Spinal cord (tissue), 10 donors: Measurements from ENCODE around the gene DNAJC15. TPM values are rescaled to one million over a fixed set of nuclear protein-coding genes. Genes with fewer than 3 reads are reported as not detected.

ENCODE experiments used
- DNase-seq, 6 donors: peaks; one replicate each; pipeline versions ENCODE4 v3.0.0 to v3.0.0-alpha.2; 2013 to 2015; ENCODE audit warnings: low spot score in 6 of 6, low read depth in 4 of 6
- H3K27ac ChIP-seq: one replicate; pipeline ENCODE4 v1.5.1; 2013; ENCODE audit warnings: low read depth, low read length, control low read depth
- H3K27me3 ChIP-seq: one replicate; pipeline ENCODE4 v1.6.1; 2013; ENCODE audit warnings: low read length; ENCODE audit not compliant: control insufficient read depth, insufficient read depth
- H3K36me3 ChIP-seq: one replicate; pipeline ENCODE4 v1.6.1; 2013; ENCODE audit warnings: low read length; ENCODE audit not compliant: control insufficient read depth, insufficient read depth
- H3K4me1 ChIP-seq: one replicate; pipeline ENCODE4 v1.6.1; 2013; ENCODE audit warnings: low read length; ENCODE audit not compliant: control insufficient read depth, insufficient read depth
- H3K4me3 ChIP-seq: one replicate; pipeline ENCODE4 v1.5.1; 2013; ENCODE audit warnings: low read depth, low read length, control low read depth
- H3K9me3 ChIP-seq: one replicate; pipeline ENCODE4 v1.6.1; 2013; ENCODE audit warnings: low read length; ENCODE audit not compliant: control insufficient read depth, insufficient read depth
- WGBS: methylation state at CpG from one replicate; pipeline ENCODE4 v1.1.5; 2013; ENCODE audit warnings: missing lambda C conversion rate; ENCODE audit not compliant: insufficient coverage; 5-methylcytosine and 5-hydroxymethylcytosine counted together
- polyA plus RNA-seq, 2 donors: library from polyadenylated mRNA; unstranded; fragments of 120-200 nt; gene quantifications; one replicate each; pipeline ENCODE4 v1.2.1, GENCODE V29; 2013; ENCODE audit not compliant: insufficient read length in 2 of 2
- total RNA-seq, 2 donors: library from RNA; depleted of rRNA in 1 of 2; stranded (reverse); fragments of 120-200 nt in 1 of 2; fragments of >200 nt in 1 of 2; gene quantifications; one replicate each; pipeline versions ENCODE4 v1.2.3 to v1.2.4, GENCODE V29; 2013 to 2014
- donor health status: healthy.

Gene DNAJC15
- total and polyA plus RNA-seq, 4 donors: 19.1 to 27.6 (median 24.3) TPM

DNA sequence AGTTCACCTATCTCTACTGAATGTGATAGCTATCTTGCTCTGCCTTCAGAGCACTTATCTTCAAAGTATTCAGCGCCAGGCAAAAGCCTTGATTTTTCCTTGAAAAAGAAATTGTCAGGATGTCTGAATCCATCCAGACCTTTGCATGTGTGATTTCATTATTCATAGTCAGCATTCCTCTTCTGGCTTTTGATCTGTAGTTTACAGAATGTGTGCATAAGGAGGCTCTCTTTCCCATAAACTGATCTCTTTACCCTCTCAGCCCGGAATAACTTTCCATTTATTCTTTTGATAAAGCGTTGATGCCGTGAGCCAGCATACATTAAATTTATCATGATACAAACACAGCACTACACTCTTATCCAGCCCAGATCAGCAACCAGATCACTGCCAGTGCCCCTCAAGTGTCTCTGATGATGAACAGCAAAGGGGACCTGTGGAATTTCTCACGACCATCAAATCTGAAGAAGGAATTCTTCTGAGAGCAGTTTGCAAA is 130.8 kb downstream of the DNAJC15 start:
- Histone ChIP-seq H3K4me1 (peaks cover 15% of the 10 kb centered on the region), H3K4me3 (no peak overlapping the region), H3K27me3 (no peaks in the 10 kb centered on the region), H3K27ac (no peak overlapping the region), H3K36me3 (no peaks in the 10 kb centered on the region), H3K9me3 (no peaks in the 10 kb centered on the region)
- DNase-seq: no peak
- WGBS: 86% methylated on average over 1 of the region's 5 CpGs

GRCh38 chr13:43154839-43155238 is 131.5 kb downstream of the DNAJC15 start:
- Histone ChIP-seq H3K9me3 (no peaks in the 10 kb centered on the region), H3K4me3 (no peak overlapping the region), H3K4me1 (peaks cover 15% of the 10 kb centered on the region), H3K27me3 (no peaks in the 10 kb centered on the region), H3K27ac (no peak overlapping the region), H3K36me3 (no peaks in the 10 kb centered on the region)
- DNase-seq: no peak
- 100% methylated on average over 1 of the region's 3 CpGs for WGBS

DNA sequence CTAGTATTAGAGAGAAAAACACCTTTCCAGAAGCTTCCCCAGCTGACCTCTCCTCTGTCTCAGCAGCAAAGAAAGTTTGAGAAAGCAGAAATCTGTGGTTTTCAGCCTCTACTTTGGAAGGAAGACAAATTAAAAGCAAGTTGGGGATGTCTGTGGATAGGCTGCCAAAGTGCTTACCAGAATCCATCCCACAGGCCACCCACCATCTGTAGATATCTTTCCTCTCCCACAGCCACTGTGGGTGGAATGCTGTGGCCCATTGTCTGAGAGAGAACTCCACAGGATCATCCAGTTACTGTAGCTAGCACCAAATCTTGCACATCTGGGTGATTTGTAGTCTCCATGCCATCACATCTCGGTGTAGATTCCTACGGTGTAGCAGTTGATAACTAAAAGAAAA is 133.5 kb downstream of the DNAJC15 start:
- Histone ChIP-seq H3K4me3 (no peak overlapping the region), H3K27ac (no peak overlapping the region), H3K4me1 (peaks cover 1% of the 10 kb centered on the region), H3K9me3 (no peaks in the 10 kb centered on the region), H3K27me3 (no peaks in the 10 kb centered on the region), H3K36me3 (no peaks in the 10 kb centered on the region)
- DNase-seq: no peak
- no CpG with 5 or more reads among the region's 2 CpGs for WGBS

DNA sequence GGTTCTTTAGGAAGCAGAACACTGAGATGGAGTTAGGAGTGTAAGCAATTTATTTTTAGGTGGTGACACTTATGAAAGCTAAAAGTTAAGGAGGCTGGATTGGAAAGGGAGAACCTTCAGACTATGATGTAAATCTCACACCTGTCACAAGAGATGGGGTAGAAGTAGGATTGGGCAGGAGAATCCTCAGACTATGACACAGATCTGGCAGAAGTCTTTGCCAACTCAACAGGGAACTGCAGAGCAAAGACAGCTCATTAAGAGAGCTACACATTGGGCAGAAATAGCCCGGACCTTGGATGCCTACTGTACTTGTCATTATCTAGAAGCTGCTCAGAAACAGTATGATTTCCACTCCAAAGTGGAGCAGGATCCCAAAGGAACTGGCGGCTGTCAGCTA is 134.4 kb downstream of the DNAJC15 start:
- Histone ChIP-seq H3K9me3 (no peaks in the 10 kb centered on the region), H3K36me3 (no peaks in the 10 kb centered on the region), H3K4me1 (no peaks in the 10 kb centered on the region), H3K4me3 (no peak overlapping the region), H3K27me3 (no peaks in the 10 kb centered on the region), H3K27ac (no peak overlapping the region)
- DNase-seq: no peak
- WGBS: 78% methylated on average over 2 of the region's 2 CpGs

GRCh38 chr13:43158516-43158915 is 135.1 kb downstream of the DNAJC15 start:
- no peak for DNase-seq
- Histone ChIP-seq H3K4me3 (no peak overlapping the region), H3K4me1 (no peaks in the 10 kb centered on the region), H3K27me3 (no peaks in the 10 kb centered on the region), H3K9me3 (no peaks in the 10 kb centered on the region), H3K36me3 (no peaks in the 10 kb centered on the region), H3K27ac (no peak overlapping the region)
- 97% methylated on average over 3 of the region's 3 CpGs for WGBS

- DNase-seq: peak in 2 of 6 donors; percentile 76 to 84
Observed at GRCh38 chr13:43159026-43159461, 135.7 kb downstream of the DNAJC15 start.

More at GRCh38 chr13:43159026-43159461, 135.7 kb downstream of the DNAJC15 start:
- no peaks in the 10 kb centered on the region for H3K4me1 ChIP-seq
- no peaks in the 10 kb centered on the region for H3K9me3 ChIP-seq
- no CpG with 5 or more reads among the region's 3 CpGs for WGBS
- no peaks in the 10 kb centered on the region for H3K27me3 ChIP-seq
- H3K27ac ChIP-seq: no peak overlapping the region
- H3K36me3 ChIP-seq: no peaks in the 10 kb centered on the region
- no peak overlapping the region for H3K4me3 ChIP-seq

Other genes with a start within 250 kb of the DNAJC15 start
- 10 to 100 TPM in 1 of 2 donors, 1 to 10 TPM in 1; 5.6 to 12.7 TPM for gene FAM216B, start 242.0 kb upstream of the DNAJC15 start, total RNA-seq
- 1 to 10 TPM; 5.6 to 9.8 TPM for gene FAM216B, start 242.0 kb upstream of the DNAJC15 start, polyA plus RNA-seq
- 10 to 100 TPM in 1 of 2 donors, 1 to 10 TPM in 1; 4.6 to 16.0 TPM for gene EPSTI1, start 31.3 kb upstream of the DNAJC15 start, total RNA-seq
- 1 to 10 TPM; 3.8 to 4.5 TPM for gene EPSTI1, start 31.3 kb upstream of the DNAJC15 start, polyA plus RNA-seq